ENCODE measurements around the gene NTRK2.

- no peak for TF ChIP-seq POLR2AphosphoS5 (IDR thresholded peaks at IDR 0.05; ENCODE audit: low read depth, low read length)
- no peak for TF ChIP-seq TAF1 (IDR thresholded peaks at IDR 0.05; ENCODE audit: low read depth, low read length)
- no peak for TF ChIP-seq POLR2A (IDR thresholded peaks at IDR 0.05; ENCODE audit: low read depth, low read length)
- TF ChIP-seq SPI1 (IDR thresholded peaks at IDR 0.05; ENCODE audit: low read depth, low read length) = no peak
- TF ChIP-seq POU2F2 (IDR thresholded peaks at IDR 0.05; ENCODE audit: low read depth, low read length) = no peak
Observed at GRCh38 chr9:84697042-84697441, 27.5 kb downstream of the NTRK2 start.

Data from GM12891 (cell line).